Astrocyte of the spinal cord (primary cell): Measurements from ENCODE around the gene COL4A1.

Source experiments
- DNase-seq: peaks from one replicate; pipeline ENCODE4 v3.0.0; 2011; ENCODE audit warnings: low read depth, low spot score
- H3K4me3 ChIP-seq: 2 replicates; pipeline ENCODE4 v1.5.1; 2011; ENCODE audit warnings: low read depth, mild to moderate bottlenecking, low read length, moderate library complexity
- in situ Hi-C: cut with HindIII; loops from 2 replicates; pipeline ENCODE4 v1.10.0; 2017; ENCODE audit warnings: low sequenced_read_pairs
- TF ChIP-seq, protein P1 (sequence below): IDR thresholded peaks from 2 replicates; pipeline ENCODE4 v1.5.1; 2012; ENCODE audit warnings: low read depth, mild to moderate bottlenecking, low read length, inconsistent platforms

The COL4A1 gene

GRCh38 chr13:110228936-110229904 lies 77.7 kb downstream of the COL4A1 start:
- DNase-seq = no peak
- in situ Hi-C loops = no loop called here
- TF ChIP-seq, protein P1, sequence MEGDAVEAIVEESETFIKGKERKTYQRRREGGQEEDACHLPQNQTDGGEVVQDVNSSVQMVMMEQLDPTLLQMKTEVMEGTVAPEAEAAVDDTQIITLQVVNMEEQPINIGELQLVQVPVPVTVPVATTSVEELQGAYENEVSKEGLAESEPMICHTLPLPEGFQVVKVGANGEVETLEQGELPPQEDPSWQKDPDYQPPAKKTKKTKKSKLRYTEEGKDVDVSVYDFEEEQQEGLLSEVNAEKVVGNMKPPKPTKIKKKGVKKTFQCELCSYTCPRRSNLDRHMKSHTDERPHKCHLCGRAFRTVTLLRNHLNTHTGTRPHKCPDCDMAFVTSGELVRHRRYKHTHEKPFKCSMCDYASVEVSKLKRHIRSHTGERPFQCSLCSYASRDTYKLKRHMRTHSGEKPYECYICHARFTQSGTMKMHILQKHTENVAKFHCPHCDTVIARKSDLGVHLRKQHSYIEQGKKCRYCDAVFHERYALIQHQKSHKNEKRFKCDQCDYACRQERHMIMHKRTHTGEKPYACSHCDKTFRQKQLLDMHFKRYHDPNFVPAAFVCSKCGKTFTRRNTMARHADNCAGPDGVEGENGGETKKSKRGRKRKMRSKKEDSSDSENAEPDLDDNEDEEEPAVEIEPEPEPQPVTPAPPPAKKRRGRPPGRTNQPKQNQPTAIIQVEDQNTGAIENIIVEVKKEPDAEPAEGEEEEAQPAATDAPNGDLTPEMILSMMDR = no peak
- H3K4me3 ChIP-seq = no peak overlapping the region

DNA sequence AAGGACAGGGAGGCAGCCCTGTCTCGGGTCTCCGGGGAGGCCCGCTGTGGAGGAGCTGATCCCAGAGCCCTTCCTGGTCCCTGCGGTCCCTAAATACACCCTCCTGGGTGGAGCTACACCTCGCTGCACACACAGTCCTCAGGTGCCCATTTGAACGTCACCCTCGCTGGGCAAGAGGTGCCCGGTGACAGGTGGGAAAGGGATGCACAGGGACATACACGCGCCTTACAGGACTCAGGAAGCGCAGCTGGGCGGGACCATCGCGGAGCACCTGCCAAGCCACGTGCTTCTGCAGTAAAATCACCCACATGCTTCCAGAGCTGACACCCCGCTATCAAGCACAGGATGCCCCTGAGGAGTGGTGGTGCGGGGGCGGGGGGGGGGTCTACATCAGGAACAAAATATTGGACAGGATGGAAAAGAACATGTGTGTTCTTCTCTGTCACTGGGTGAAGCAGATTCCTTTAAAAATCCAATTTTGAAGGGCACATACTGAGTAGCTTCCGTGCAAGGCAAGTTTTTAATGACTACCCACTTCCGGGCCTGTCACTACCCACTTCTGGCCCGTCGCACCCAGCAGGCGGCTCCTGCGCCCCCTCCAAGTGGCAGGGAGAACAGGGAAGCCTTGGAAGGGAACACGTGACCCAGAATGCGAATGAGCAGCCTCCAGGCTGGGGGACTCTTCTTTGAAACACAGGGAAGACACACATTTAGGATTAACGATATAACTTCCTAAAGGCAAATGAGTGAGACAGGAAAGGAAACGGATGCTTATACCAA lies 78.9 kb downstream of the COL4A1 start:
- no peak overlapping the region for H3K4me3 ChIP-seq
- TF ChIP-seq, protein P1 = no peak
- no peak for DNase-seq
- in situ Hi-C loops = no loop called here

GRCh38 chr13:110227416-110227815 lies 79.5 kb downstream of the COL4A1 start:
- no peak overlapping the region for H3K4me3 ChIP-seq
- TF ChIP-seq, protein P1 = no peak
- DNase-seq = no peak
- in situ Hi-C loops = no loop called here

GRCh38 chr13:110225609-110226574 lies 81.1 kb downstream of the COL4A1 start:
- H3K4me3 ChIP-seq = no peak overlapping the region
- TF ChIP-seq, protein P1 = no peak
- in situ Hi-C loops = no loop called here
- no peak for DNase-seq

DNA sequence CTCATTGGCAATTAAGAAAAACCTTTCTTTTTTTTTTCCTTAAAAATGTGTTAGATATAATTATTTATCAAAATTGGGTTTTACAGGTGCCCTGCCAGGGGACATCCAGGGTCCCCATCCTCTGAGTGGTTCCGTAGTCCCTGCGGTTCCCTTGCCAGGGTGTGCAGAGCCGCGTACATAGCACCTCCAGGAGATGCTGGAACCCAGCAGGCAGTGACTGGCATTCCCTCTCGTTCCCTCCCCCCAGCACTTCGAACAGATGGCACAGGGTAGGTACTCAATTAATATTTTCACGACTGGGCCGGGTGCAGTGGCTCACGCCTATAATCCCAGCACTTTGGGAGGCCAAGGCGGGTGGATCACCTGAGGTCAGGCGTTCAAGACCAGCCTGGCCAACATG lies 82.0 kb downstream of the COL4A1 start:
- TF ChIP-seq, protein P1 = no peak
- in situ Hi-C loops = no loop called here

GRCh38 chr13:110224519-110224918 lies 82.4 kb downstream of the COL4A1 start:
- DNase-seq = no peak
- in situ Hi-C loops = no loop called here
- TF ChIP-seq, protein P1 = no peak
- H3K4me3 ChIP-seq = no peak overlapping the region

More for the DNA sequence above, 82.0 kb downstream of the COL4A1 start:
- no peak overlapping the region for H3K4me3 ChIP-seq
- DNase-seq = no peak
